NCI-H2227 (cell line): Measurements from ENCODE around the gene ENTR1.

Experiments used
- DNase-seq: peaks from one replicate; lab custom pipeline; 2025; ENCODE audit not compliant: unreplicated experiment; lab: John Stamatoyannopoulos, UW

ENTR1 gene

GRCh38 chr9:136410500-136411287 lies at the start of gene ENTR1, which contains the start of gene PMPCA:
Gene ENTR1, minus strand, starts transcription at chr9:136410614. Its CDS starts 217 bp downstream, at chr9:136410397.
Gene PMPCA, plus strand, starts transcription at chr9:136410658. Its CDS starts 11 bp downstream, at chr9:136410669.
- DNase-seq = peak; percentile 90

- DNase-seq = no peak
Observed at GRCh38 chr9:136459425-136459824, 49.0 kb upstream of the ENTR1 start.

- DNase-seq = no peak
Observed at GRCh38 chr9:136457326-136457725, 46.9 kb upstream of the ENTR1 start.

- DNase-seq = no peak
Observed at GRCh38 chr9:136456258-136456657, 45.8 kb upstream of the ENTR1 start.

- no peak for DNase-seq
Observed at GRCh38 chr9:136455043-136456002, 44.9 kb upstream of the ENTR1 start.

GRCh38 chr9:136454026-136454796 lies 43.8 kb upstream of the ENTR1 start:
- DNase-seq = no peak

GRCh38 chr9:136453326-136453725 lies 42.9 kb upstream of the ENTR1 start:
- no peak for DNase-seq

GRCh38 chr9:136451221-136451877 lies 40.9 kb upstream of the ENTR1 start:
- DNase-seq = peak; percentile 11

GRCh38 chr9:136448655-136449054 lies 38.2 kb upstream of the ENTR1 start:
- no peak for DNase-seq

- DNase-seq = no peak
Observed at GRCh38 chr9:136447173-136447778, 36.9 kb upstream of the ENTR1 start.

- DNase-seq = no peak
Observed at GRCh38 chr9:136445799-136446198, 35.4 kb upstream of the ENTR1 start.

GRCh38 chr9:136444102-136444501 lies 33.7 kb upstream of the ENTR1 start:
- DNase-seq = no peak

- no peak for DNase-seq
Observed at GRCh38 chr9:136443687-136444086, 33.3 kb upstream of the ENTR1 start.

- DNase-seq = no peak
Observed at GRCh38 chr9:136443087-136443486, 32.7 kb upstream of the ENTR1 start.

GRCh38 chr9:136442265-136442664 lies 31.9 kb upstream of the ENTR1 start:
- DNase-seq = no peak

GRCh38 chr9:136441681-136442245 lies 31.3 kb upstream of the ENTR1 start:
- DNase-seq = no peak

- no peak for DNase-seq
Observed at GRCh38 chr9:136441191-136441680, 30.8 kb upstream of the ENTR1 start.

- peak; percentile 82 for DNase-seq
Observed at GRCh38 chr9:136439481-136440408, 29.3 kb upstream of the ENTR1 start, which contains the start of gene INPP5E. Gene INPP5E, minus strand, starts transcription at chr9:136439845. Its CDS starts 426 bp downstream, at chr9:136439419.
